Testis (tissue), 2 donors: ENCODE data around the gene MYH14.

Experiments used
- POLR2A ChIP-seq: fragments of 450-650 bp; IDR thresholded peaks from one replicate; pipeline ENCODE4 v1.6.1; 2017; ENCODE audit warnings: antibody characterized with exemption, mild to moderate bottlenecking, moderate library complexity
- TF ChIP-seq, protein P1 (sequence below), 3 experiments: fragments of 450-650 bp in 2 of 3; fragments of 200-600 bp in 1 of 3; sonication (generic) in 1 of 3; IDR thresholded peaks; one replicate each; pipeline ENCODE4 v1.5.1; 2016 to 2019; ENCODE audit warnings: antibody characterized with exemption in 3 of 3, mild to moderate bottlenecking in 2 of 3, moderate library complexity in 1 of 3

DNA sequence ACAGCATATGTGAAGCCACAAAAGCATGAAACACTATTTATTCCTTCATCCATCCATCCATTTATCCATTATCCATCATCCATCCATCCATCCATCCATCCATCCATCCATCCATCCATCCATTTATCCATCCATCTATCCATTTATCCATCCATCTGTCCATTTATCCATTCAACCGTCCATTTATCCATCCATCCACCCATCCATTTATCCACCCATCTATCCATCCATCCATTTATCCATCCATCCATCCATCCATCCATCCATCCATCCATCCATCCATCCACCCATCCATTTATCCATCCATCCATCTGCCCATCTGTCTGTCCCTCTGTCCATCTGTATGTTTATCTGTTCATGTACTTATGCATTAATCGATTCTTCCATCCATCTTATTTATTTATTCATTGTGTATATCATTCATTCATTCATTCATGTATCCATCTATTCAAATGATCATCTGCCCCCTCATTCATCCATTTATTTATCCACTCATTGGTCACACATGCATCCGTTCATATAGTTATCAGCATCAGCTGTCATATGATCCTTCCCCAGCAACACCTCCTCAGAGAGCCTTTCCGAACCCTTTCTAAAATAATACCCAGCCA lies 7.0 kb upstream of the MYH14 start:
- TF ChIP-seq, protein P1, sequence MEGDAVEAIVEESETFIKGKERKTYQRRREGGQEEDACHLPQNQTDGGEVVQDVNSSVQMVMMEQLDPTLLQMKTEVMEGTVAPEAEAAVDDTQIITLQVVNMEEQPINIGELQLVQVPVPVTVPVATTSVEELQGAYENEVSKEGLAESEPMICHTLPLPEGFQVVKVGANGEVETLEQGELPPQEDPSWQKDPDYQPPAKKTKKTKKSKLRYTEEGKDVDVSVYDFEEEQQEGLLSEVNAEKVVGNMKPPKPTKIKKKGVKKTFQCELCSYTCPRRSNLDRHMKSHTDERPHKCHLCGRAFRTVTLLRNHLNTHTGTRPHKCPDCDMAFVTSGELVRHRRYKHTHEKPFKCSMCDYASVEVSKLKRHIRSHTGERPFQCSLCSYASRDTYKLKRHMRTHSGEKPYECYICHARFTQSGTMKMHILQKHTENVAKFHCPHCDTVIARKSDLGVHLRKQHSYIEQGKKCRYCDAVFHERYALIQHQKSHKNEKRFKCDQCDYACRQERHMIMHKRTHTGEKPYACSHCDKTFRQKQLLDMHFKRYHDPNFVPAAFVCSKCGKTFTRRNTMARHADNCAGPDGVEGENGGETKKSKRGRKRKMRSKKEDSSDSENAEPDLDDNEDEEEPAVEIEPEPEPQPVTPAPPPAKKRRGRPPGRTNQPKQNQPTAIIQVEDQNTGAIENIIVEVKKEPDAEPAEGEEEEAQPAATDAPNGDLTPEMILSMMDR (IDR thresholded peaks at IDR 0.05) = no peak
- TF ChIP-seq POLR2A = no peak
